ENCODE measurements around the gene INTS2. TPM values are rescaled to one million over a fixed set of nuclear protein-coding genes. Genes with fewer than 3 reads are reported as not detected.
"Not testable (repeated sequence)": the region's sequence is repeated elsewhere in the genome, so short reads cannot be mapped to it uniquely, and the experiment has no call there.

Gene INTS2
- total and polyA plus RNA-seq, 10 donors: 2.1 to 20.0 (median 15.3) TPM

DNA sequence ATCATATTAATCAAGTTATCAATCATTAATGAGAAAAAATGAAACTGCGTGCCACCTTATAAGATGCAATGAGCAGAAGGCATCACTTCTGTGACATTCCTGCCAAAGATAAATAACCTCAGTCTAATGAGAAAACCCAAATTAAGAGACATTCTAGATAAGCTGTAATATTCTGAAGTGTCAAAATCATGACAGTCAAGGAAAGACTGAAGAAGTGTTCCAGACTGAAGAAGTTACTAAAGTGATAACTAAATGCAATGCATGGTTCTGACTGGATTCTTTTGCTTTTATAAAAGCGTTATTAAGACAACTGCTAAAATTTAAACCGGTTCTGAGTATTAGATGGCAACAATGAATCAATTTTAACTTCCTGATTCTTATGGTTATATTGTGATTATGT is 95.3 kb downstream of the INTS2 start:
- H3K4me1 ChIP-seq: peaks cover 0 to 4% (median 0%) of the 10 kb centered on the region in 6 donors
- no peak for TF ChIP-seq POLR2A (IDR thresholded peaks at IDR 0.05)
- no peak for TF ChIP-seq CTCF (IDR thresholded peaks at IDR 0.05 in 8 of 11, conservative IDR thresholded peaks at IDR 0.05 in 3 of 11)
- TF ChIP-seq POLR2AphosphoS5 (IDR thresholded peaks at IDR 0.05): no peak
- H3K36me3 ChIP-seq: no peaks in the 10 kb centered on the region
- no peak overlapping the region for H3K4me3 ChIP-seq
- H3K27me3 ChIP-seq (replicated peaks in 1 of 7): no peaks in the 10 kb centered on the region
- intact Hi-C loops (cut with DNase I; ENCODE audit: low total_unique reads): no loop called here
- WGBS, 5 donors: 91 to 96% (median 95%) methylated on average over 3 of the region's 3 CpGs
- no peak overlapping the region for H3K27ac ChIP-seq
- no peak for DNase-seq
- H3K9me3 ChIP-seq: peaks cover 0 to 7% (median 0%) of the 10 kb centered on the region in 8 donors

- Histone ChIP-seq H3K27me3 (replicated peaks in 1 of 7) (no peaks in the 10 kb centered on the region), H3K4me3 (no peak overlapping the region), H3K9me3 (peaks cover 0 to 7% (median 0%) of the 10 kb centered on the region in 8 donors), H3K27ac (no peak overlapping the region), H3K4me1 (no peaks in the 10 kb centered on the region), H3K36me3 (no peaks in the 10 kb centered on the region)
- no peak for DNase-seq
- no peak for TF ChIP-seq POLR2A (IDR thresholded peaks at IDR 0.05)
- no peak for TF ChIP-seq POLR2AphosphoS5 (IDR thresholded peaks at IDR 0.05)
- TF ChIP-seq CTCF (IDR thresholded peaks at IDR 0.05 in 8 of 11, conservative IDR thresholded peaks at IDR 0.05 in 3 of 11): no peak
- intact Hi-C loops (cut with DNase I; ENCODE audit: low total_unique reads): no loop called here
- 95 to 100% (median 100%) methylated on average over 1 of the region's 1 CpG for WGBS, 5 donors
Measured at GRCh38 chr17:61831099-61831498, 96.7 kb downstream of the INTS2 start.

DNA sequence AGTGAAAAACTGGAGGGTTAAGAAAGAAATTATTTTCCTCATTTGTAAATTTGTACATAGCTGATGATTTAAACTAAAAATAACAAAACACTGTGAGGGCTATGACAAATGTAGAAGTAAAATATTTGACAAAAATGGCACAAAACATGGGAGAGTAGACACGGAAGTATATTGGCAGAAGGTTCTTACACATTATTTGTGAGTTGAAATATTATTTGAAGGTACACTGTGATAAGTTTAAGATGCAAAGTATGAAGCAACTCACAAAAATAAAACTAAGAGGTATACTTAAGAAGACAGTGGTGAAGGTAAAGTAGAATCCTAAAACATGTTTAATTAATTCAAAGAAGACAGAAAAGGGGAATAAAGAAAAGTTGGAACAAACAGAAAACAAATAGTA is 99.1 kb downstream of the INTS2 start:
- TF ChIP-seq CTCF (IDR thresholded peaks at IDR 0.05 in 8 of 11, conservative IDR thresholded peaks at IDR 0.05 in 3 of 11) (no peak), POLR2AphosphoS5 (IDR thresholded peaks at IDR 0.05) (no peak)
- Histone ChIP-seq H3K27me3 (replicated peaks in 1 of 7) (no peaks in the 10 kb centered on the region), H3K27ac (no peak overlapping the region), H3K4me3 (no peak overlapping the region), H3K36me3 (no peaks in the 10 kb centered on the region), H3K4me1 (no peaks in the 10 kb centered on the region), H3K9me3 (peaks cover 0 to 7% (median 0%) of the 10 kb centered on the region in 8 donors)
- intact Hi-C loops (cut with DNase I; ENCODE audit: low total_unique reads): no loop called here
- DNase-seq: no peak
- 93 to 99% (median 98%) methylated on average over 1 of the region's 1 CpG for WGBS, 5 donors

GRCh38 chr17:61827649-61828395 is 100.0 kb downstream of the INTS2 start:
- no peak overlapping the region for H3K4me3 ChIP-seq
- H3K27ac ChIP-seq: no peak overlapping the region
- no peak for TF ChIP-seq POLR2AphosphoS5 (IDR thresholded peaks at IDR 0.05)
- TF ChIP-seq POLR2A (IDR thresholded peaks at IDR 0.05): no peak
- TF ChIP-seq CTCF (IDR thresholded peaks at IDR 0.05 in 8 of 11, conservative IDR thresholded peaks at IDR 0.05 in 3 of 11): no peak
- H3K4me1 ChIP-seq: no peaks in the 10 kb centered on the region
- peaks cover 0 to 7% (median 0%) of the 10 kb centered on the region in 8 donors for H3K9me3 ChIP-seq
- intact Hi-C loops (cut with DNase I; ENCODE audit: low total_unique reads): no loop called here
- 97 to 99% (median 98%) methylated on average over 8 of the region's 8 CpGs for WGBS, 5 donors
- H3K27me3 ChIP-seq (replicated peaks in 1 of 7): no peaks in the 10 kb centered on the region
- H3K36me3 ChIP-seq: no peaks in the 10 kb centered on the region
- no peak for DNase-seq

DNA sequence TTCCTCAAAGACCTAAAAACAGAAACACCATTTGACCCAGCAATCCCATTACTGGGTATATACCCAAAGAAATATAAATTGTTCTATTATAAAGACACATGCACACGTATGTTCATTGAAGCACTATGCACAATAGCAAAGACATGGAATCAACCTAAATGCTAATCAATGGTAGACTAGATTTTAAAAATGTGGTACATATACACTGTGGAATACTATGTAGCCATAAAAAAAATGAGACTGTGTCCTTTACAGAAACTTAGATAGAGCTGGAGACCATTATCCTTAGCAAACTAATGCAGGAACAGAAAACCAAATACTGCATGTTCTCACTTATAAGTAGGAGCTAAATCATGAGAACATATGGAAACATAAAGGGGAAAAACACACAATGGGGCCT is 100.9 kb downstream of the INTS2 start:
- H3K4me3 ChIP-seq; H3K4me1 ChIP-seq; intact Hi-C loops (cut with DNase I; ENCODE audit: low total_unique reads); H3K27me3 ChIP-seq (replicated peaks in 1 of 7); H3K36me3 ChIP-seq; DNase-seq; H3K9me3 ChIP-seq; H3K27ac ChIP-seq: not testable (repeated sequence)
- 97 to 100% (median 100%) methylated on average over 1 of the region's 1 CpG for WGBS, 5 donors

DNA sequence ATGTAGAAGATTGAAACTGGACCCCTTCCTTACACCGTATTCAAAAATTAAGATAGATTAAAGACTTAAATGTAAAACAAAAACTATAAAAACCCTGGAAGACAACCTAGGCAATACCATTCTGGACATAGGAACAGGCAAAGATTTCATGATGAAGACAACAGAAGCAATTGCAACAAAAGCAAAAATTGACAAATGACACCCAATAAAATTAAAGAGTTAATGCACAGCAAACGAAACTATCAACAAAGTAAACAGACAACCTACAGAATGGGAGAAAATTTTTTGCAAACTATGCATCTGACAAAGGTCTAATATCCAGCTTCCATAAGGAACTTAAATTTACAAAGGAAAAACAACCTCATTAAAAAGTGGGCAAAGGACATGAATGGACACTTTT is 101.6 kb downstream of the INTS2 start:
- H3K36me3 ChIP-seq; H3K4me3 ChIP-seq; DNase-seq; H3K9me3 ChIP-seq; H3K4me1 ChIP-seq; intact Hi-C loops (cut with DNase I; ENCODE audit: low total_unique reads); H3K27me3 ChIP-seq (replicated peaks in 1 of 7); H3K27ac ChIP-seq: not testable (repeated sequence)
- WGBS, 5 donors: 89 to 98% (median 92%) methylated on average over 2 of the region's 2 CpGs

Data from spleen (tissue), 11 donors.